GM19239 (cell line): ENCODE data around the gene LIPN.

Source experiments
- DNase-seq: peaks from one replicate; pipeline ENCODE4 v3.0.0; 2011; ENCODE audit warnings: low spot score; ENCODE audit not compliant: insufficient read length
- FAIRE-seq: peaks from 2 replicates; lab custom pipeline; 2011; peaks lifted over from hg19 to GRCh38; lab: Jason Lieb, UNC

LIPN gene

DNA sequence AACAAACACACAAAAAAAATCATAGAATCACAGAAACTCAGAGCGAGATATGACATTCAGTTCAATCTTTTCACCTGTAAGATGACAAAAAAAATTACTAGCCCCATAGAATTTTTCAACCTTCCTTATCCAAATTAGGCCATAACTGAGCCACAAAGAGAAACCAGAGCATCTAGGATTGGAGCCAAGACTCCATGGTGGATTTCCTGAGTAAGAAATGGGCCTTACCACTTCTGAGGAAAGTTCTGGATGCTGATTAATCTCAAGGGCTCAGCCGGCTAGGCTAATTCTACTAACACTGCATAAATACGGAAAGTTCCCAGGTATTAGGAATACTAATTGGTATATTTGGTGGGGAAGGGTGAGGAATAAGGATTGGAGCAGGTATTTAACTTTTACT lies 59.5 kb downstream of the LIPN start:
- FAIRE-seq (no peak), DNase-seq (no peak)

DNA sequence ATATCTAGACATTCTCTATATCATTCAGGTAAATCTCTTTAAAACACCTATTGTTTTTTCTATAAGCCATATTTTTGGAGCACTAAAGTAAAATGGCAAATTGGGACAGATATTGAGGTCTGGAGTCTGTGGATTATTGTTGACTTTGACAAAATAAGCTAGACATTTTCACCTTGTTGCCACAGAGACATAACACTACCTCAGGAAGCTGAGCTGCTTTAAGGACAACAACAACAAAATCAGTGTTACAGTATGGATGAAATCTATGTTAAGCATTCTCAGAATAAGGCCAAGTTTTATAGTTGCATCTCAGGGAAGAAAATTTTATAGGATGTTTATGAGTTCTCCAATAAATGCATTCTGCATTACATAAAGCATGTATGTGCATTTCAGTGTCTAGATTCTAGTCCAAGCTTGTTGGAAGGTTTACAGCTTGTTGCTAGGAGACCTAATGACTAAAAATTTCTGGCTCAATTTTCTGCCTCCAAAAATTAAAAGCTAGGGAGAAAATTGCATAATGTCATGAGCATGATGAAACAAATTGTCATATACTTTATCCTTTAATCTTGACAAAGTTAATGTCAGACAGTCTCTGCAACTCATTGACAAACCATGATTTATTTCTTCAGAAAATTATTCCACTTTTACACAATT lies 61.1 kb downstream of the LIPN start:
- no peak for FAIRE-seq
- no peak for DNase-seq

DNA sequence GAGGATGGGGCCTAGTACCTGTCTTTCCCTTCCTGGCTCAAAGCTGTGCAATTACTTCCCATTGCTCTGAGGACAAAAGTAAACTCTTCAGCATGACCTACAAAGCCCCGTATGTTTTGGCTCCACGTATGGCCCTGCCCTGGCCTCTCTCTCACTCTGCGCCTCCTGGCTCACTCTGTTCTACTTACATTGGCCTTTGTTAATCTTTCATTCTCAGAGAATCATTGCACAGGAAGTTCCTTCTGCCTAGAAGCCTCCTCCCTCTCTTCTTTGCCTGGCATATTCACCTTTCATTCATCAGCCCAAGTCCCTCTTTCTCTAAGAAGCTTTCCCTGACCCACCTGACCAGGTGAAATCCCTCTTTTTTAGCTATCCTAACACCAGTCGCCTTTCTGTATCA lies 66.6 kb downstream of the LIPN start:
- FAIRE-seq: peak; percentile 77
- no peak for DNase-seq

DNA sequence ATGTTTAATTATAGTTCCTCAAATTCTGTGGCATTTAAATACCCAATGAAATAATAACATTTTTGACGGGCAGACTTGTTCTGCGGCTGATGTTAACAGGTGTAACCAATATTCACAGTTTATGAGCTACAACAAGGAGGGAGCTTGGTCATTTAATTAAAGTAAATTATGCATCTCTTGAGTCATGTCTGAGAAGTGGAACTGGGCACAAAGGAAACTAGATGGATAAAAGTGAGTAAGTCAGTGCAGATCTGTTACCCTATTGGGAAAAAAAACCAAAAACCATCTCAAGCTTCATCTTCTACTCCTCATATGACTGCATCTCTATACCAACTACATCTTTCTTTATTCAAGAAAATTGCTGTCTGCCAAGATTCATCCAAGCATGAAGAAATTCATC lies 67.9 kb downstream of the LIPN start:
- no peak for DNase-seq
- FAIRE-seq: no peak

DNA sequence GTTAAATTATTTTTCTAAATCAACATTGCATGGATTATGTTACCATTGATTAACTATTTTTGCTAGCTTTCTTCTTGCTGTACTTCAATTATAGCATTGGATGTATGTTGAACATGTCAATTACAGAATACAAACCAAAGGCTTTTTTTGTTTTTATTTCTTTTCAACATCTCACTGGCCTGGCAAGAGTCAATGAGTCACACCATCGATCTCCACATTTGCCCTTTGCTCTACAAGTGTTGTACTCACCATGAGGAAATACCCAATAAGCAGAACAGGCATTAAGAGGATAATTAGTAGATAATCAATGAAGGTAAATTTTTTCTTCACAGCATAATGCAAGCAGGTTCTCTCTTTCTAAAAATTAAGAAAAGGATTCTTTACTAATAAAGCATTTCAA lies 68.5 kb downstream of the LIPN start:
- FAIRE-seq: no peak
- DNase-seq: no peak
